Stomach (tissue), 9 donors: Measurements from ENCODE around the gene APLF. TPM values are rescaled to one million over a fixed set of nuclear protein-coding genes. Genes with fewer than 3 reads are reported as not detected.

ENCODE experiments used
- DNase-seq, 2 donors: peaks; one replicate each; pipeline versions ENCODE4 v3.0.0 to v3.0.0-alpha.2; 2013 to 2019
- H3K27ac ChIP-seq, 5 donors: fragments of 200-600 bp in 4 of 5; sonication (generic) in 4 of 5; one replicate each; pipeline ENCODE4 v1.5.1; 2013 to 2019; ENCODE audit warnings: mild to moderate bottlenecking in 1 of 5, moderate library complexity in 1 of 5
- H3K27me3 ChIP-seq, 3 donors: fragments of 200-600 bp; sonication (generic); one replicate each; pipeline ENCODE4 v1.5.1; 2017 to 2019; ENCODE audit warnings: mixed run types in 1 of 3
- H3K36me3 ChIP-seq, 4 donors: fragments of 200-600 bp; sonication (generic); 1 replicate in 3 of 4; 2 replicates in 1 of 4; pipeline ENCODE4 v1.5.1; 2016 to 2019
- H3K4me1 ChIP-seq, 4 donors: fragments of 200-600 bp; sonication (generic); one replicate each; pipeline ENCODE4 v1.5.1; 2016 to 2019
- H3K4me3 ChIP-seq, 4 donors: fragments of 200-600 bp; sonication (generic) in 3 of 4; one replicate each; pipeline ENCODE4 v1.5.1; 2016 to 2019; ENCODE audit warnings: mild to moderate bottlenecking in 1 of 4
- H3K9me3 ChIP-seq, 4 donors: fragments of 200-600 bp; sonication (generic); one replicate each; pipeline ENCODE4 v1.5.1; 2016 to 2019
- CTCF ChIP-seq, 7 experiments: fragments of 450-650 bp in 4 of 7; fragments of 200-600 bp in 3 of 7; sonication (generic) in 3 of 7; IDR thresholded peaks; one replicate each; pipeline ENCODE4 v1.5.1; 2016 to 2019; ENCODE audit warnings: antibody characterized with exemption in 7 of 7, control low read depth in 2 of 7, mild to moderate bottlenecking in 1 of 7
- EP300 ChIP-seq: sonication (generic); formaldehyde crosslinking; IDR thresholded peaks from one replicate; pipeline ENCODE4 v1.6.1; 2017; ENCODE audit warnings: antibody characterized with exemption
- POLR2A ChIP-seq, 4 donors: fragments of 450-650 bp; IDR thresholded peaks; one replicate each; pipeline ENCODE4 v1.6.1; 2016; ENCODE audit warnings: antibody characterized with exemption in 4 of 4, control low read depth in 2 of 4, mild to moderate bottlenecking in 1 of 4, moderate library complexity in 1 of 4
- POLR2AphosphoS5 ChIP-seq, 3 donors: sonication (generic); formaldehyde crosslinking; IDR thresholded peaks; one replicate each; pipeline ENCODE4 v1.6.1; 2016; ENCODE audit warnings: antibody characterized with exemption in 3 of 3
- WGBS, 5 donors: extraction: QIAGEN DNeasy Blood & Tissue Kit in 3 of 5; methylation state at CpG; one replicate each; pipeline versions ENCODE4 v1.1.5 to v1.1.7; 2013 to 2018; 5-methylcytosine and 5-hydroxymethylcytosine counted together
- intact Hi-C: fragments of 100-400 bp; cut with DNase I; formaldehyde crosslinking; loops from one replicate; pipeline ENCODE4 v1.15.1; 2023; ENCODE audit warnings: low total_unique reads
- polyA plus RNA-seq, 3 donors: library from polyadenylated mRNA; stranded (reverse); fragments of 200-250 nt; gene quantifications; one replicate each; pipeline ENCODE4 v1.2.3, GENCODE V29; 2013
- total RNA-seq, 5 donors: library from RNA; depleted of rRNA; stranded (reverse); fragments of >200 nt; gene quantifications; one replicate each; pipeline versions ENCODE4 v1.1.0 to v1.2.3, GENCODE V29; 2014 to 2016
- donor health status: healthy with polysubstance abuse.
- donor health status: Bipolar disorder and iron deficiency.
- donor health status: healthy.

Gene APLF
- total and polyA plus RNA-seq, 8 donors: 0.29 to 9.4 (median 0.77) TPM

GRCh38 chr2:68499133-68499532 is 31.7 kb downstream of the APLF start:
- Histone ChIP-seq H3K27me3 (no peaks in the 10 kb centered on the region), H3K9me3 (peaks cover 0 to 20% (median 14%) of the 10 kb centered on the region in 4 donors), H3K36me3 (no peaks in the 10 kb centered on the region), H3K27ac (no peak overlapping the region), H3K4me3 (no peak overlapping the region), H3K4me1 (no peaks in the 10 kb centered on the region)
- DNase-seq: no peak
- TF ChIP-seq CTCF (IDR thresholded peaks at IDR 0.05) (no peak), POLR2A (IDR thresholded peaks at IDR 0.05) (no peak), POLR2AphosphoS5 (IDR thresholded peaks at IDR 0.05) (no peak), EP300 (no peak)
- intact Hi-C loops: no loop called here

- TF ChIP-seq EP300: no peak
- TF ChIP-seq CTCF (IDR thresholded peaks at IDR 0.05): no peak
- no peak for TF ChIP-seq POLR2AphosphoS5 (IDR thresholded peaks at IDR 0.05)
- TF ChIP-seq POLR2A (IDR thresholded peaks at IDR 0.05): no peak
- peaks cover 0 to 2% (median 0%) of the 10 kb centered on the region in 4 donors for H3K36me3 ChIP-seq
These were observed 33.3 kb downstream of the APLF start for GRCh38 chr2:68500649-68501048.

GRCh38 chr2:68501768-68502167 is 34.4 kb downstream of the APLF start:
- Histone ChIP-seq H3K4me1 (no peaks in the 10 kb centered on the region), H3K4me3 (no peak overlapping the region), H3K27ac (no peak overlapping the region), H3K36me3 (peaks cover 0 to 7% (median 0%) of the 10 kb centered on the region in 4 donors), H3K27me3 (no peaks in the 10 kb centered on the region), H3K9me3 (peaks cover 0 to 6% (median 2%) of the 10 kb centered on the region in 4 donors)
- no peak for DNase-seq
- WGBS, 5 donors: 61 to 78% (median 67%) methylated on average over 5 of the region's 5 CpGs
- intact Hi-C loops: no loop called here
- TF ChIP-seq POLR2A (IDR thresholded peaks at IDR 0.05): no peak
- TF ChIP-seq EP300: no peak
- TF ChIP-seq POLR2AphosphoS5 (IDR thresholded peaks at IDR 0.05): no peak
- TF ChIP-seq CTCF (IDR thresholded peaks at IDR 0.05): no peak

More at GRCh38 chr2:68500649-68501048, 33.3 kb downstream of the APLF start:
- H3K27me3 ChIP-seq: no peaks in the 10 kb centered on the region
- 78 to 96% (median 85%) methylated on average over 4 of the region's 4 CpGs for WGBS, 5 donors
- no peak overlapping the region for H3K4me3 ChIP-seq
- intact Hi-C loops: no loop called here
- H3K4me1 ChIP-seq: no peaks in the 10 kb centered on the region
- H3K9me3 ChIP-seq: peaks cover 0 to 17% (median 12%) of the 10 kb centered on the region in 4 donors
- no peak for DNase-seq
- H3K27ac ChIP-seq: no peak overlapping the region

- H3K27me3 ChIP-seq: no peaks in the 10 kb centered on the region
- H3K4me3 ChIP-seq: no peak overlapping the region
- intact Hi-C loops: no loop called here
- TF ChIP-seq POLR2A (IDR thresholded peaks at IDR 0.05) (no peak), EP300 (no peak), CTCF (IDR thresholded peaks at IDR 0.05) (no peak)
- H3K27ac ChIP-seq: no peak overlapping the region
- peaks cover 0 to 11% (median 0%) of the 10 kb centered on the region in 4 donors for H3K36me3 ChIP-seq
- no peaks in the 10 kb centered on the region for H3K9me3 ChIP-seq
- H3K4me1 ChIP-seq: no peaks in the 10 kb centered on the region
- no peak for DNase-seq
- WGBS, 5 donors: 90 to 98% (median 94%) methylated on average over 2 of the region's 2 CpGs
These were observed 38.3 kb downstream of the APLF start for GRCh38 chr2:68505603-68506159.
